ENCODE measurements around the gene SMYD3. TPM values are rescaled to one million over a fixed set of nuclear protein-coding genes. Genes with fewer than 3 reads are reported as not detected.
A peak's percentile ranks its signal among the peaks of the same experiment; 100 is the strongest.

The SMYD3 gene
- total RNA-seq, 3 donors from 2014 or later: 16.8 to 28.8 (median 19.5) TPM

- intact Hi-C loops (cut with DNase I; ENCODE audit: low total_unique reads): no loop called here
- no peak overlapping the region for H3K27ac ChIP-seq
- peaks cover 32 to 33% of the 10 kb centered on the region in 2 donors for H3K9me3 ChIP-seq
- no peak overlapping the region for H3K4me3 ChIP-seq
- no peaks in the 10 kb centered on the region for H3K27me3 ChIP-seq
- no peak for DNase-seq (ENCODE audit: low spot score in 2 of 2)
- H3K4me1 ChIP-seq: no peaks in the 10 kb centered on the region
- no peak for TF ChIP-seq POLR2A (IDR thresholded peaks at IDR 0.05)
- H3K36me3 ChIP-seq: no peaks in the 10 kb centered on the region
These were observed 5.2 kb upstream of the SMYD3 start for GRCh38 chr1:246512230-246512629.

GRCh38 chr1:246511203-246511602 is 4.1 kb upstream of the SMYD3 start:
- Histone ChIP-seq H3K27me3 (no peaks in the 10 kb centered on the region), H3K9me3 (peaks cover 25 to 26% of the 10 kb centered on the region in 2 donors), H3K36me3 (no peaks in the 10 kb centered on the region), H3K27ac (no peak overlapping the region), H3K4me1 (no peaks in the 10 kb centered on the region), H3K4me3 (no peak overlapping the region)
- intact Hi-C loops (cut with DNase I; ENCODE audit: low total_unique reads): no loop called here
- no peak for DNase-seq (ENCODE audit: low spot score in 2 of 2)
- no peak for TF ChIP-seq POLR2A (IDR thresholded peaks at IDR 0.05)
- TF ChIP-seq POLR2AphosphoS5 (IDR thresholded peaks at IDR 0.05): no peak
- no peak for TF ChIP-seq CTCF (IDR thresholded peaks at IDR 0.05)

- H3K27me3 ChIP-seq: no peaks in the 10 kb centered on the region
- peaks cover 17 to 19% of the 10 kb centered on the region in 2 donors for H3K9me3 ChIP-seq
- H3K4me3 ChIP-seq: no peak overlapping the region
- DNase-seq (ENCODE audit: low spot score in 2 of 2): no peak
- no peak overlapping the region for H3K27ac ChIP-seq
- intact Hi-C loops (cut with DNase I; ENCODE audit: low total_unique reads): no loop called here
- no peak for TF ChIP-seq POLR2A (IDR thresholded peaks at IDR 0.05)
- TF ChIP-seq POLR2AphosphoS5 (IDR thresholded peaks at IDR 0.05): no peak
- TF ChIP-seq CTCF (IDR thresholded peaks at IDR 0.05): no peak
- no peaks in the 10 kb centered on the region for H3K36me3 ChIP-seq
- no peaks in the 10 kb centered on the region for H3K4me1 ChIP-seq
These were observed 3.3 kb upstream of the SMYD3 start for GRCh38 chr1:246510147-246511030.

GRCh38 chr1:246508897-246509688 is 2.0 kb upstream of the SMYD3 start:
- Histone ChIP-seq H3K36me3 (no peaks in the 10 kb centered on the region), H3K27me3 (no peaks in the 10 kb centered on the region), H3K4me3 (no peak overlapping the region), H3K9me3 (peaks cover 4 to 6% of the 10 kb centered on the region in 2 donors), H3K4me1 (no peaks in the 10 kb centered on the region), H3K27ac (no peak overlapping the region)
- TF ChIP-seq CTCF (IDR thresholded peaks at IDR 0.05) (no peak), POLR2AphosphoS5 (IDR thresholded peaks at IDR 0.05) (no peak), POLR2A (IDR thresholded peaks at IDR 0.05) (no peak)
- no peak for DNase-seq (ENCODE audit: low spot score in 2 of 2)
- intact Hi-C loops (cut with DNase I; ENCODE audit: low total_unique reads): no loop called here

GRCh38 chr1:246506367-246506673 is 759 bp downstream of the SMYD3 start:
- no peak overlapping the region for H3K27ac ChIP-seq
- H3K4me3 ChIP-seq: peak overlapping the region; percentile 71 to 95 (median 78)
- no peaks in the 10 kb centered on the region for H3K36me3 ChIP-seq
- H3K9me3 ChIP-seq: no peaks in the 10 kb centered on the region
- H3K27me3 ChIP-seq: no peaks in the 10 kb centered on the region
- H3K4me1 ChIP-seq: no peaks in the 10 kb centered on the region
- intact Hi-C loops (cut with DNase I; ENCODE audit: low total_unique reads): no loop called here
- TF ChIP-seq POLR2A (IDR thresholded peaks at IDR 0.05): no peak
- no peak for TF ChIP-seq CTCF (IDR thresholded peaks at IDR 0.05)
- TF ChIP-seq POLR2AphosphoS5 (IDR thresholded peaks at IDR 0.05): no peak
- no peak for DNase-seq (ENCODE audit: low spot score in 2 of 2)
